ENCODE data around the gene PSG4.
A peak's percentile ranks its signal among the peaks of the same experiment; 100 is the strongest.
"Not testable (repeated sequence)": the region's sequence is repeated elsewhere in the genome, so short reads cannot be mapped to it uniquely, and the experiment has no call there.

Gene PSG4

GRCh38 chr19:43188092-43188491 is 17.3 kb downstream of the PSG4 start:
- not testable (repeated sequence) for H3K9ac ChIP-seq (ENCODE audit: low read length); H3K27me3 ChIP-seq (ENCODE audit: insufficient read depth, low read length)

GRCh38 chr19:43186311-43186935 is 19.0 kb downstream of the PSG4 start, which contains the start of gene PSG5:
TSS of gene PSG5 (minus strand) at chr19:43186536. CDS start at chr19:43186405, 131 bp downstream.
- H4K20me1 ChIP-seq (ENCODE audit: insufficient read depth, low read length); H3K9me3 ChIP-seq (ENCODE audit: low read length); H3K4me1 ChIP-seq (ENCODE audit: insufficient read depth, low read length, severe bottlenecking); H3K9me2 ChIP-seq (ENCODE audit: low read depth, low read length); H3K4me2 ChIP-seq (ENCODE audit: low read length); H3K36me3 ChIP-seq (ENCODE audit: insufficient read depth, low read length); H3K9ac ChIP-seq (ENCODE audit: low read length); H3F3A ChIP-seq (ENCODE audit: insufficient read depth, low read length); H3K4me3 ChIP-seq (ENCODE audit: low read depth, low read length, poor library complexity, severe bottlenecking); H3K79me2 ChIP-seq (ENCODE audit: insufficient read depth, low read length); H3K27me3 ChIP-seq (ENCODE audit: insufficient read depth, low read length); H2AFZ ChIP-seq (ENCODE audit: low read length); H3K27ac ChIP-seq (ENCODE audit: low read depth, low read length, poor library complexity, severe bottlenecking): not testable (repeated sequence)

More at GRCh38 chr19:43188092-43188491, 17.3 kb downstream of the PSG4 start:
- not testable (repeated sequence) for H3K36me3 ChIP-seq (ENCODE audit: insufficient read depth, low read length); H3K4me2 ChIP-seq (ENCODE audit: low read length); H3K9me2 ChIP-seq (ENCODE audit: low read depth, low read length); H2AFZ ChIP-seq (ENCODE audit: low read length); H3K27ac ChIP-seq (ENCODE audit: low read depth, low read length, poor library complexity, severe bottlenecking); H3K79me2 ChIP-seq (ENCODE audit: insufficient read depth, low read length); H4K20me1 ChIP-seq (ENCODE audit: insufficient read depth, low read length); H3K4me1 ChIP-seq (ENCODE audit: insufficient read depth, low read length, severe bottlenecking); H3K4me3 ChIP-seq (ENCODE audit: low read depth, low read length, poor library complexity, severe bottlenecking); H3K9me3 ChIP-seq (ENCODE audit: low read length); H3F3A ChIP-seq (ENCODE audit: insufficient read depth, low read length)
- peak; percentile 21; the same call in 1 of the 2 replicates for TF ChIP-seq CTCF (IDR thresholded peaks at IDR 0.05; ENCODE audit: low read length)

GRCh38 chr19:43181869-43182771 is 23.3 kb downstream of the PSG4 start:
- not testable (repeated sequence) for H3K9ac ChIP-seq (ENCODE audit: low read length); H3K9me2 ChIP-seq (ENCODE audit: low read depth, low read length); H3K9me3 ChIP-seq (ENCODE audit: low read length); H4K20me1 ChIP-seq (ENCODE audit: insufficient read depth, low read length); H3F3A ChIP-seq (ENCODE audit: insufficient read depth, low read length); H3K27me3 ChIP-seq (ENCODE audit: insufficient read depth, low read length); H3K4me3 ChIP-seq (ENCODE audit: low read depth, low read length, poor library complexity, severe bottlenecking); H3K36me3 ChIP-seq (ENCODE audit: insufficient read depth, low read length); H3K79me2 ChIP-seq (ENCODE audit: insufficient read depth, low read length); H3K4me2 ChIP-seq (ENCODE audit: low read length); H3K4me1 ChIP-seq (ENCODE audit: insufficient read depth, low read length, severe bottlenecking); H3K27ac ChIP-seq (ENCODE audit: low read depth, low read length, poor library complexity, severe bottlenecking); H2AFZ ChIP-seq (ENCODE audit: low read length)

- H3K9me3 ChIP-seq (ENCODE audit: low read length); H3K9ac ChIP-seq (ENCODE audit: low read length); H3K4me2 ChIP-seq (ENCODE audit: low read length); H3K27me3 ChIP-seq (ENCODE audit: insufficient read depth, low read length); H3K4me3 ChIP-seq (ENCODE audit: low read depth, low read length, poor library complexity, severe bottlenecking); H3K4me1 ChIP-seq (ENCODE audit: insufficient read depth, low read length, severe bottlenecking); H3K36me3 ChIP-seq (ENCODE audit: insufficient read depth, low read length); H3F3A ChIP-seq (ENCODE audit: insufficient read depth, low read length); H3K27ac ChIP-seq (ENCODE audit: low read depth, low read length, poor library complexity, severe bottlenecking); H3K79me2 ChIP-seq (ENCODE audit: insufficient read depth, low read length); H4K20me1 ChIP-seq (ENCODE audit: insufficient read depth, low read length); H2AFZ ChIP-seq (ENCODE audit: low read length); H3K9me2 ChIP-seq (ENCODE audit: low read depth, low read length): not testable (repeated sequence)
- peak; percentile 39 for TF ChIP-seq CTCF (IDR thresholded peaks at IDR 0.05; ENCODE audit: low read length)
Measured at GRCh38 chr19:43179569-43180147, 25.8 kb downstream of the PSG4 start.

- not testable (repeated sequence) for H3K4me1 ChIP-seq (ENCODE audit: insufficient read depth, low read length, severe bottlenecking); H3K9me2 ChIP-seq (ENCODE audit: low read depth, low read length); H3K79me2 ChIP-seq (ENCODE audit: insufficient read depth, low read length); H3K9me3 ChIP-seq (ENCODE audit: low read length); H3K27me3 ChIP-seq (ENCODE audit: insufficient read depth, low read length); H3K36me3 ChIP-seq (ENCODE audit: insufficient read depth, low read length); H2AFZ ChIP-seq (ENCODE audit: low read length); H3K4me2 ChIP-seq (ENCODE audit: low read length); H3F3A ChIP-seq (ENCODE audit: insufficient read depth, low read length); H3K4me3 ChIP-seq (ENCODE audit: low read depth, low read length, poor library complexity, severe bottlenecking); H3K9ac ChIP-seq (ENCODE audit: low read length); H4K20me1 ChIP-seq (ENCODE audit: insufficient read depth, low read length); H3K27ac ChIP-seq (ENCODE audit: low read depth, low read length, poor library complexity, severe bottlenecking)
Measured at GRCh38 chr19:43178577-43178976, 26.9 kb downstream of the PSG4 start.

- not testable (repeated sequence) for H3K79me2 ChIP-seq (ENCODE audit: insufficient read depth, low read length)
Measured at GRCh38 chr19:43165906-43166305, 39.5 kb downstream of the PSG4 start.

More at GRCh38 chr19:43165906-43166305, 39.5 kb downstream of the PSG4 start:
- not testable (repeated sequence) for H3K27me3 ChIP-seq (ENCODE audit: insufficient read depth, low read length); H3K36me3 ChIP-seq (ENCODE audit: insufficient read depth, low read length); H3K27ac ChIP-seq (ENCODE audit: low read depth, low read length, poor library complexity, severe bottlenecking); H3K4me2 ChIP-seq (ENCODE audit: low read length); H3F3A ChIP-seq (ENCODE audit: insufficient read depth, low read length); H3K4me1 ChIP-seq (ENCODE audit: insufficient read depth, low read length, severe bottlenecking); H3K9ac ChIP-seq (ENCODE audit: low read length); H4K20me1 ChIP-seq (ENCODE audit: insufficient read depth, low read length); H2AFZ ChIP-seq (ENCODE audit: low read length); H3K4me3 ChIP-seq (ENCODE audit: low read depth, low read length, poor library complexity, severe bottlenecking); H3K9me2 ChIP-seq (ENCODE audit: low read depth, low read length); H3K9me3 ChIP-seq (ENCODE audit: low read length)
